ENCODE results near the gene PARD3. TPM values are rescaled to one million over a fixed set of nuclear protein-coding genes. Genes with fewer than 3 reads are reported as not detected.

The PARD3 gene
- total RNA-seq, 1 donor from 2014 or later, result 98.2 TPM

DNA sequence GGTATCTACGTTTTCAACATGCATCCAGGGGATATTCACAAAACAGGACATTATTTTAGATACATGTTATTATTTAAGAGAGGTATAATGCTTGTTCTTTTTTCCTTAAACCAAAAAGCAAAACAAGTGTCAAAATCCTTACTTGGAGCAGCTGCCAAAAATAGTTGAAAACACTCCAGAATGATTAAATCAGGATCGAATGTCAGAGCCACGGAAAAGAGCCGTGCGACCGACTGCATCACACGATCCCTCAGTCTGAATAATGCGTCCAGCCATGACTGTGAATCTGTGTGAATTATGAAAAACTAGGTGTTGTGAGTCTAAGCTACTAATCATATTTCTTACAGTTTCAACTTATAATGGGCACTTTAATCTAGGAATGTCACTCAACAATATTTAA, 126.0 kb downstream of the PARD3 start:
- no peak for FAIRE-seq
- TF ChIP-seq CTCF (IDR thresholded peaks at IDR 0.05; ENCODE audit: insufficient read depth, low read length, severe bottlenecking), result no peak
- Histone ChIP-seq H3K27me3 (ENCODE audit: control insufficient read depth, insufficient read depth, low read length) (no peaks in the 10 kb centered on the region), H3K36me3 (ENCODE audit: control insufficient read depth, insufficient read depth, low read length) (no peaks in the 10 kb centered on the region), H3K4me3 (ENCODE audit: low read depth, low read length) (no peak overlapping the region)
- peak; percentile 51 for DNase-seq (ENCODE audit: low read depth)

DNA sequence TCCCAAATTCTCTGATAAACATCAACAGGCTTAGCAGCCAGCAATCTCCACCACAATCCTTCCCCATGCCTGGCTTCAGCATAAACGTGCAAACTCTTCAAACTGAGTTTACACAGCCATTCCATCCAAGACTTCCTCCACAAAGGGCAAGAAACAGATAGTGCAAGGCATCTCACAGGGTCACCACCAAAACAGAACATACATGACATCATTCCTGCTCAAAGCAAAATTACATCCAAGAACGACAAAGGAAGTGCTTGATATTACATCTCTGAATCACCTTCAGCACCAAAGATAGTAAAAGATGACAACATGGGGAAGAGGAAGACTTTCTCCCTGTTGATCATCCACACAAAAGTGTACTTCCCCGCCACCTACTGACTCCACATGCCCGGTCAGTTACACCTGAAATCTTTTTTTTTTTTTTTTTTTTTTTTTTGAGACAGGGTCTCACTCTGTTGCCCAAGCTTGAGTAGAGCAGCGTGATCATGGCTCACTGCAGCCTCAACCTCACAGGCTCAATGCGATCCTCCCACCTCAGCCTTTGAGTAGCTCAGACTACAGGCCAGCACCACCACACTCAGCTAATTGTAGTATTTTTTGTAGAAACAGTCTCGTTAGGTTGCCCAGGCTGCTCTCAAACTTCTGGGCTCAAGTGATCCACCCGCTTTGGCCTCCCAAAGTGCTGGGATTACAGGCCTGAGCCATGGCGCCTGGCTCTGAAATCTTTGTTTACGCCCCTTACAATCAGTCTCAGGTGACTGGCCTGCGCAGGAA, 127.5 kb downstream of the PARD3 start:
- Histone ChIP-seq H3K27me3 (ENCODE audit: control insufficient read depth, insufficient read depth, low read length) (no peaks in the 10 kb centered on the region), H3K36me3 (ENCODE audit: control insufficient read depth, insufficient read depth, low read length) (no peaks in the 10 kb centered on the region), H3K4me3 (ENCODE audit: low read depth, low read length) (no peak overlapping the region)
- FAIRE-seq (no peak), DNase-seq (ENCODE audit: low read depth) (peak; percentile 40)
- no peak for TF ChIP-seq CTCF (IDR thresholded peaks at IDR 0.05; ENCODE audit: insufficient read depth, low read length, severe bottlenecking)

- DNase-seq (ENCODE audit: low read depth), result no peak
- Histone ChIP-seq H3K4me3 (ENCODE audit: low read depth, low read length) (no peak overlapping the region), H3K36me3 (ENCODE audit: control insufficient read depth, insufficient read depth, low read length) (no peaks in the 10 kb centered on the region), H3K27me3 (ENCODE audit: control insufficient read depth, insufficient read depth, low read length) (no peaks in the 10 kb centered on the region)
- TF ChIP-seq CTCF (IDR thresholded peaks at IDR 0.05; ENCODE audit: insufficient read depth, low read length, severe bottlenecking), result no peak
- no peak for FAIRE-seq
These were observed 132.5 kb downstream of the PARD3 start for GRCh38 chr10:34682580-34682979.

DNA sequence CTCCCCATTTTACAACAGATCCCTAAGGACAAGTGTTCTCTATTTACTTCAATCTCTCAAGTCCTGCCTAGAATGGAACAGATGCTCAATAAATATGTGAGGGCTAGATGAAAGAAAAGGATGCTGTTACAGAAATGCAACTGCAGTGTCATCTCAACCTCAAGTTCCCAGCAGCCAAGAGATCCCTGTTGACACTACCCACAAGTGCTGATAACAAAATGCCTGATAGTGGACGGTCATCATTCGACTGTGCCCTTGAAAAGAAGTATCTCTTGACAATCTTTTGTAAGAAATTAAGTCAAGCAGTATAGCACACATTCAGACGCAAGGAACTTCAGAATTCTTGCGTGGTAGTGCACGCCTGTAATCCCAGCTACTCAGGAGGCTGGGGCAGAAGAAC, 133.2 kb downstream of the PARD3 start:
- Histone ChIP-seq H3K36me3 (ENCODE audit: control insufficient read depth, insufficient read depth, low read length) (no peaks in the 10 kb centered on the region), H3K27me3 (ENCODE audit: control insufficient read depth, insufficient read depth, low read length) (no peaks in the 10 kb centered on the region), H3K4me3 (ENCODE audit: low read depth, low read length) (no peak overlapping the region)
- FAIRE-seq (no peak), DNase-seq (ENCODE audit: low read depth) (no peak)
- TF ChIP-seq CTCF (IDR thresholded peaks at IDR 0.05; ENCODE audit: insufficient read depth, low read length, severe bottlenecking), result no peak

GRCh38 chr10:34679177-34679576, 135.9 kb downstream of the PARD3 start:
- TF ChIP-seq CTCF (IDR thresholded peaks at IDR 0.05; ENCODE audit: insufficient read depth, low read length, severe bottlenecking), result no peak
- H3K36me3 ChIP-seq (ENCODE audit: control insufficient read depth, insufficient read depth, low read length), result no peaks in the 10 kb centered on the region
- H3K4me3 ChIP-seq (ENCODE audit: low read depth, low read length), result no peak overlapping the region
- FAIRE-seq, result no peak
- H3K27me3 ChIP-seq (ENCODE audit: control insufficient read depth, insufficient read depth, low read length), result no peaks in the 10 kb centered on the region
- no peak for DNase-seq (ENCODE audit: low read depth)

DNA sequence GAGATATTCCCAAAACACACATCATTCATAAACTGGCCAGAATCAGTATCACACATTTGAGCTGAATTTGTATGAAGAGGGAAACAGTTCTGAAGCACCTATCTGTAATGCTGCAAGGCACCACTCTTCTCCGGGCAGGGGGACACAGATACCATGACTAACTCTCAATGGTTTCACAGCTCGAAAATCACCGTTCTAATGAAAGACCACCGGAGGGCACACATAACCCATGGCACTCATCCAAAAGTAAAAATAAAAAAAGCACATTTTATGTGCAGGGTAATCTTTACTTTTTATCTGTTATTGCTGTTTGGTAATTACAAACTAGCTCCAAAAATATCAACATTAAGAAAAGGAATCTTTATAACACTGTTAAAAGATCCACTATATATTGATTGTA, 137.5 kb downstream of the PARD3 start:
- TF ChIP-seq CTCF (IDR thresholded peaks at IDR 0.05; ENCODE audit: insufficient read depth, low read length, severe bottlenecking), result no peak
- DNase-seq (ENCODE audit: low read depth) (no peak), FAIRE-seq (no peak)
- Histone ChIP-seq H3K4me3 (ENCODE audit: low read depth, low read length) (no peak overlapping the region), H3K36me3 (ENCODE audit: control insufficient read depth, insufficient read depth, low read length) (no peaks in the 10 kb centered on the region), H3K27me3 (ENCODE audit: control insufficient read depth, insufficient read depth, low read length) (no peaks in the 10 kb centered on the region)
